Limb (tissue), 2 donors: Measurements from ENCODE around the gene WSCD1.
A peak's percentile ranks its signal among the peaks of the same experiment; 100 is the strongest.

ENCODE experiments used
- DNase-seq, 2 donors: peaks; one replicate each; pipeline ENCODE4 v3.0.0-alpha.2; 2016; ENCODE audit errors: extremely low spot score in 2 of 2

The WSCD1 gene

GRCh38 chr17:6084311-6085161 is 14.4 kb downstream of the WSCD1 start:
- DNase-seq = peak; percentile 75 to 77

- DNase-seq = no peak
Measured at GRCh38 chr17:6085812-6086211, 15.6 kb downstream of the WSCD1 start.

GRCh38 chr17:6086603-6087400 is 16.6 kb downstream of the WSCD1 start:
- no peak for DNase-seq

- no peak for DNase-seq
Measured at GRCh38 chr17:6088141-6088540, 18.0 kb downstream of the WSCD1 start.

- DNase-seq = no peak
Measured at GRCh38 chr17:6090253-6090652, 20.1 kb downstream of the WSCD1 start.

GRCh38 chr17:6092182-6092902 is 22.2 kb downstream of the WSCD1 start:
- DNase-seq = no peak

GRCh38 chr17:6092903-6093468 is 22.8 kb downstream of the WSCD1 start:
- no peak for DNase-seq

- no peak for DNase-seq
Measured at GRCh38 chr17:6094453-6094852, 24.3 kb downstream of the WSCD1 start.

GRCh38 chr17:6094926-6095325 is 24.7 kb downstream of the WSCD1 start:
- no peak for DNase-seq

- DNase-seq = no peak
Measured at GRCh38 chr17:6095501-6095900, 25.3 kb downstream of the WSCD1 start.

GRCh38 chr17:6096201-6097004 is 26.2 kb downstream of the WSCD1 start:
- DNase-seq = no peak

- DNase-seq = no peak
Measured at GRCh38 chr17:6097005-6097279, 26.8 kb downstream of the WSCD1 start.

- peak in 1 of 2 donors; percentile 48 for DNase-seq
Measured at GRCh38 chr17:6098050-6098822, 28.1 kb downstream of the WSCD1 start.

GRCh38 chr17:6098823-6099180 is 28.6 kb downstream of the WSCD1 start:
- DNase-seq = peak in 1 of 2 donors; percentile 5

- DNase-seq = no peak
Measured at GRCh38 chr17:6099492-6099891, 29.3 kb downstream of the WSCD1 start.

GRCh38 chr17:6100146-6100545 is 30.0 kb downstream of the WSCD1 start:
- DNase-seq = no peak

GRCh38 chr17:6100891-6101500 is 30.8 kb downstream of the WSCD1 start:
- no peak for DNase-seq

- DNase-seq = no peak
Measured at GRCh38 chr17:6101706-6102105, 31.5 kb downstream of the WSCD1 start.

GRCh38 chr17:6102615-6103014 is 32.4 kb downstream of the WSCD1 start:
- no peak for DNase-seq
